ENCODE data around the gene CADM1.

DNA sequence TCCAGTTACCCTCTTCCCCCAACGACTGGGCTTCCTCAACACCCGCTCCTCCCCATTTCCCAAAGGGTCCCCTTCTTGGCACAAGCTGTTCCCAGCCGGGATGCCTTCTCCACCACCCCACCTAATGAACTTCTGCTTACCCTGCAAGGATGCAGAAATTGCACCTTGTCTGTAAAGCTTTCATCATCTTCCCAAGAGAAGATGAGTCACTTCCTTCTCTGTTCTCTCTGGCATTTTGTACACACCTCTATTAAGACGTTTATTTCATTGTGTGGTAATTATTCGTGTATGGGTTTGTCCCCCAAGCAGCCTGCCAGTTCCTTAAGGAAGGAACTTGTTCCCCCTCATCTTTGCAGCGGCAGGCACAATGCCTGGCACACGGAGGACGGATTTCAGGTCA is 351.1 kb downstream of the CADM1 start:
- TF ChIP-seq, protein P1, sequence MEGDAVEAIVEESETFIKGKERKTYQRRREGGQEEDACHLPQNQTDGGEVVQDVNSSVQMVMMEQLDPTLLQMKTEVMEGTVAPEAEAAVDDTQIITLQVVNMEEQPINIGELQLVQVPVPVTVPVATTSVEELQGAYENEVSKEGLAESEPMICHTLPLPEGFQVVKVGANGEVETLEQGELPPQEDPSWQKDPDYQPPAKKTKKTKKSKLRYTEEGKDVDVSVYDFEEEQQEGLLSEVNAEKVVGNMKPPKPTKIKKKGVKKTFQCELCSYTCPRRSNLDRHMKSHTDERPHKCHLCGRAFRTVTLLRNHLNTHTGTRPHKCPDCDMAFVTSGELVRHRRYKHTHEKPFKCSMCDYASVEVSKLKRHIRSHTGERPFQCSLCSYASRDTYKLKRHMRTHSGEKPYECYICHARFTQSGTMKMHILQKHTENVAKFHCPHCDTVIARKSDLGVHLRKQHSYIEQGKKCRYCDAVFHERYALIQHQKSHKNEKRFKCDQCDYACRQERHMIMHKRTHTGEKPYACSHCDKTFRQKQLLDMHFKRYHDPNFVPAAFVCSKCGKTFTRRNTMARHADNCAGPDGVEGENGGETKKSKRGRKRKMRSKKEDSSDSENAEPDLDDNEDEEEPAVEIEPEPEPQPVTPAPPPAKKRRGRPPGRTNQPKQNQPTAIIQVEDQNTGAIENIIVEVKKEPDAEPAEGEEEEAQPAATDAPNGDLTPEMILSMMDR (IDR thresholded peaks at IDR 0.05): no peak
- no peak for TF ChIP-seq POLR2A (IDR thresholded peaks at IDR 0.05)

All from right lobe of liver (tissue), 4 donors.